B cell (primary cell): ENCODE data around the gene WDR47.

Source experiments
- CTCF ChIP-seq: fragments of 200-600 bp; IDR thresholded peaks from one replicate; pipeline ENCODE4 v1.8.0; 2022; ENCODE audit warnings: antibody characterized with exemption, mild to moderate bottlenecking
- EZH2 ChIP-seq: IDR thresholded peaks from 2 replicates; pipeline ENCODE4 v1.6.1; 2012; ENCODE audit warnings: borderline replicate concordance, low read depth, mild to moderate bottlenecking, moderate library complexity, low read length; ENCODE audit not compliant: insufficient read depth, poor library complexity, severe bottlenecking

DNA sequence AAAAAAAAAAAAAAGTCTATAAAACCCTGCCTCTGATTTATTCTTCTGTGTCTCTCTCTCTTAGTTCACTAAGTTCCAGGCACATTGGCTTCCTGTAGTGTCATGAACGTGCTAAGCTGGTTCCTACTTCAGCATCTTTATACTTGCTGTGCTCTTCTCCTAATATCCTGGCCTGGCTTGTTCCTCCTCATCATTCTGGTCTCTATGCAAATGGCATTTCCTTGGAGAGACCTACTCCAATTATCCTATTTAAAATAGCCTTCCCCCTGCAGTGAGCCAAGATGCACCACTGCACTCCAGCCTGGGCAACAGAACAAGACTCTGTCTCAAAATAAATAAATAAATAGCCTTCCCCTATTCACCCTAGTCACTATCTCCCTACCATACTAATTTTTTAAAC is 69.0 kb downstream of the WDR47 start:
- no peak for TF ChIP-seq CTCF
- TF ChIP-seq EZH2, result no peak
